Measurements from ENCODE around the gene KNDC1.

DNA sequence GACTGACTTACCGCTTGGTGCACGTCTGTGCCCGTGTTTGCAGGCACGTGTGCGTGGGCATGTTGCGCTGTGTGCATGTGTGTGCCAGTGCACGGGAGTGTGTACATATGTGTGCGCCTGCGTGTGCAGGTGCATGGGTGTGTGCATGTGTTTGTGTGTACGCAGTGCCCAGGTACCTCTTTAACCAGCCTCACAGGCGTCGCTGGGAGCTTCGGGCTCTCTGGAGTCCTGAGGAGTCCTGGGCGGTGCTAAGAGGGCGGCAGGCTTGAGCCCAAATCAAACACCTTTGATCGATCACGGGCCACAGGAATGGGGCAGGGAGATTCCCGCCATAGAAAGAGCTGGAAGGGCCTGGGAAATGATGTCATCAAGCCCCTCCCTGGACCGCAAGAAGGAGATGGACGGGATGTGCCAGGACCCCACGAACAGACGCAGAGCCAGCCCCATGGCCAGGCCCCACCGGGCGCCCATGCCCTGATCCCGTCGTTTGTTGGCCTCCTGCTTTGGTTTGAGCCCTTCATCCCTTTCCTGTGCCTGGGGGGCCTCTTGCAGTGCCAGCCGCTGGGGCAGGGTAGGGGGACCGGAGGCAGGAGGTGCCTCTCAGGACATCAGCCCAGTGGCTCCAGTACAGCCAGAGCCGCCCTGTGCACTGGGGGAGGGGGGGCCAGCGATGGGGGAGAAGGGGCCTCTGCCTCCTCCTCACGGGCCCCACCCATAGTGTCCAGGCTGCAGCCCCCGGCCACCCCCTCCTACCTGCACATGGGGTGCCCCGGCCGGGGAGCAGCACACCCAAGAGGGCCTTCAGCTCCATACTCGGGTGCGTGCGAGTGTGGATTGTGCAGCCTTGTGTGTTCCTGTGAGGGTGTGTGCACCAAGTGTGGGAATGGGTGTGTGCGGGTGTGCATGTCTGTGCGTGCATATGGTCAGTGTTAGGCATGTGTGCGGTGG, 5.8 kb downstream of the KNDC1 start:
- TF ChIP-seq GATA3 (IDR thresholded peaks at IDR 0.05; ENCODE audit: low read depth, low read length) = no peak
- TF ChIP-seq GATA2 (IDR thresholded peaks at IDR 0.05; ENCODE audit: low read depth, low read length) = no peak

Data from SH-SY5Y (cell line).